Measurements from ENCODE around the gene CTNNAL1.
"Not testable (repeated sequence)": the region's sequence is repeated elsewhere in the genome, so short reads cannot be mapped to it uniquely, and the experiment has no call there.

CTNNAL1 gene

GRCh38 chr9:108994695-108995094 lies 18.6 kb downstream of the CTNNAL1 start:
- DNase-seq (ENCODE audit: low read depth in 2 of 2): no peak

GRCh38 chr9:108991479-108991878 lies 21.8 kb downstream of the CTNNAL1 start:
- no peak for DNase-seq (ENCODE audit: low read depth in 2 of 2)

GRCh38 chr9:108983885-108984284 lies 29.4 kb downstream of the CTNNAL1 start:
- DNase-seq (ENCODE audit: low read depth in 2 of 2): no peak

- DNase-seq (ENCODE audit: low read depth in 2 of 2): no peak
Measured at GRCh38 chr9:108980893-108981292, 32.4 kb downstream of the CTNNAL1 start.

- DNase-seq (ENCODE audit: low read depth in 2 of 2): no peak
Measured at GRCh38 chr9:108978205-108978604, 35.1 kb downstream of the CTNNAL1 start.

GRCh38 chr9:108973895-108974294 lies 39.4 kb downstream of the CTNNAL1 start:
- no peak for DNase-seq (ENCODE audit: low read depth in 2 of 2)

- no peak for DNase-seq (ENCODE audit: low read depth in 2 of 2)
Measured at GRCh38 chr9:108972626-108973209, 40.6 kb downstream of the CTNNAL1 start.

GRCh38 chr9:108972186-108972585 lies 41.1 kb downstream of the CTNNAL1 start:
- DNase-seq (ENCODE audit: low read depth in 2 of 2): no peak

- not testable (repeated sequence) for DNase-seq (ENCODE audit: low read depth in 2 of 2)
Measured at GRCh38 chr9:108971392-108971791, 41.9 kb downstream of the CTNNAL1 start.

GRCh38 chr9:108967916-108968315 lies 45.4 kb downstream of the CTNNAL1 start:
- no peak for DNase-seq (ENCODE audit: low read depth in 2 of 2)

- no peak for DNase-seq (ENCODE audit: low read depth in 2 of 2)
Measured at GRCh38 chr9:108963459-108964143, 49.7 kb downstream of the CTNNAL1 start.

GRCh38 chr9:108961151-108961550 lies 52.1 kb downstream of the CTNNAL1 start:
- no peak for DNase-seq (ENCODE audit: low read depth in 2 of 2)

- DNase-seq (ENCODE audit: low read depth in 2 of 2): no peak
Measured at GRCh38 chr9:108960331-108960730, 53.0 kb downstream of the CTNNAL1 start.

- DNase-seq (ENCODE audit: low read depth in 2 of 2): no peak
Measured at GRCh38 chr9:108956631-108957026, 56.7 kb downstream of the CTNNAL1 start.

GRCh38 chr9:108956022-108956630 lies 57.2 kb downstream of the CTNNAL1 start:
- no peak for DNase-seq (ENCODE audit: low read depth in 2 of 2)

- no peak for DNase-seq (ENCODE audit: low read depth in 2 of 2)
Measured at GRCh38 chr9:108953983-108954574, 59.2 kb downstream of the CTNNAL1 start.

- DNase-seq (ENCODE audit: low read depth in 2 of 2): peak in 1 of 2 experiments; percentile 5
Measured at GRCh38 chr9:108951578-108951977, 61.7 kb downstream of the CTNNAL1 start.

- DNase-seq (ENCODE audit: low read depth in 2 of 2): no peak
Measured at GRCh38 chr9:108950168-108950567, 63.1 kb downstream of the CTNNAL1 start.

- no peak for DNase-seq (ENCODE audit: low read depth in 2 of 2)
Measured at GRCh38 chr9:108939975-108940374, 73.3 kb downstream of the CTNNAL1 start.

- no peak for DNase-seq (ENCODE audit: low read depth in 2 of 2)
Measured at GRCh38 chr9:108937561-108938305, 75.6 kb downstream of the CTNNAL1 start.

GRCh38 chr9:108934323-108934893 lies 78.9 kb downstream of the CTNNAL1 start, which contains the start of gene ABITRAM:
ABITRAM (plus strand) TSS chr9:108934400; CDS start chr9:108934487, 87 bp downstream.
- DNase-seq (ENCODE audit: low read depth in 2 of 2): peak; percentile 50 to 58
